Smooth muscle cell (in vitro differentiated cells): ENCODE results near the gene FASN. TPM values are rescaled to one million over a fixed set of nuclear protein-coding genes. Genes with fewer than 3 reads are reported as not detected.

Experiments used
- DNase-seq: peaks from one replicate; lab custom pipeline; 2025; ENCODE audit not compliant: unreplicated experiment; lab: John Stamatoyannopoulos, UW
- H2AFZ ChIP-seq: fragments of 200-600 bp; sonication (generic); 2 replicates; pipeline ENCODE4 v1.6.0; 2016; ENCODE audit warnings: antibody characterized with exemption, low read depth, mild to moderate bottlenecking
- H3F3A ChIP-seq: fragments of 200-600 bp; sonication (generic); 2 replicates; pipeline ENCODE4 v1.6.0; 2017; ENCODE audit warnings: antibody characterized with exemption, low read depth
- H3K27ac ChIP-seq: fragments of 200-600 bp; sonication (generic); 2 replicates; pipeline ENCODE4 v1.5.1; 2016; ENCODE audit warnings: low read depth, mild to moderate bottlenecking
- H3K27me3 ChIP-seq: fragments of 200-600 bp; sonication (generic); 2 replicates; pipeline ENCODE4 v1.6.1; 2016; ENCODE audit warnings: low read depth, mild to moderate bottlenecking
- H3K36me3 ChIP-seq: fragments of 200-600 bp; sonication (generic); 2 replicates; pipeline ENCODE4 v1.5.1; 2016; ENCODE audit warnings: low read depth
- H3K4me1 ChIP-seq: fragments of 200-600 bp; sonication (generic); 2 replicates; pipeline ENCODE4 v1.5.1; 2016; ENCODE audit warnings: low read depth
- H3K4me2 ChIP-seq: fragments of 200-600 bp; sonication (generic); 2 replicates; pipeline ENCODE4 v1.6.0; 2016; ENCODE audit warnings: mild to moderate bottlenecking
- H3K4me3 ChIP-seq: fragments of 200-600 bp; sonication (generic); 2 replicates; pipeline ENCODE4 v1.5.1; 2016; ENCODE audit warnings: mild to moderate bottlenecking
- H3K79me2 ChIP-seq: fragments of 200-600 bp; sonication (generic); 2 replicates; pipeline ENCODE4 v1.6.0; 2016; ENCODE audit warnings: low read depth, mild to moderate bottlenecking
- H3K9ac ChIP-seq: fragments of 200-600 bp; sonication (generic); 2 replicates; pipeline ENCODE4 v1.6.0; 2016; ENCODE audit warnings: low read depth
- H3K9me3 ChIP-seq: fragments of 200-600 bp; sonication (generic); replicated peaks from 2 replicates; pipeline ENCODE4 v1.5.1; 2016; ENCODE audit warnings: low read depth
- H4K20me1 ChIP-seq: fragments of 200-600 bp; sonication (generic); 2 replicates; pipeline ENCODE4 v1.6.0; 2016; ENCODE audit warnings: low read depth
- CTCF ChIP-seq: fragments of 200-600 bp; sonication (generic); IDR thresholded peaks from 2 replicates; pipeline ENCODE4 v1.5.1; 2017; ENCODE audit warnings: borderline replicate concordance, mild to moderate bottlenecking, antibody characterized with exemption; ENCODE audit not compliant: insufficient read depth, poor library complexity, severe bottlenecking
- whole genome bisulfite sequencing: methylation state at CpG from one replicate; pipeline ENCODE4 v1.1.7; 2016; ENCODE audit warnings: low lambda C conversion rate; 5-methylcytosine and 5-hydroxymethylcytosine counted together
- polyA plus RNA-seq: library from polyadenylated mRNA; unstranded; fragments of >200 nt; fragmentation: Nextera tagmentation; extraction: Ambion mirVana; gene quantifications from 2 replicates; pipeline ENCODE4 v1.2.1, GENCODE V29; 2016
- total RNA-seq: library from RNA; depleted of rRNA; stranded (reverse); fragments of >200 nt; gene quantifications from 2 replicates; pipeline ENCODE4 v1.2.3, GENCODE V29; 2014

FASN gene
- total and polyA plus RNA-seq, 2 experiments from 2014 or later: 46.6 to 49.3 TPM

- H3K79me2 ChIP-seq: no peaks in the 10 kb centered on the region
- H3K4me1 ChIP-seq: no peaks in the 10 kb centered on the region
- H4K20me1 ChIP-seq: no peaks in the 10 kb centered on the region
- no peak for TF ChIP-seq CTCF
- no peaks in the 10 kb centered on the region for H3K27me3 ChIP-seq
- H3K9ac ChIP-seq: no peak overlapping the region
- no peak overlapping the region for H3K4me3 ChIP-seq
- 97% methylated on average over 4 of the region's 4 CpGs for WGBS
- no peak for DNase-seq
- no peaks in the 10 kb centered on the region for H3K9me3 ChIP-seq
- no peak overlapping the region for H2AFZ ChIP-seq
- H3K36me3 ChIP-seq: no peaks in the 10 kb centered on the region
- no peaks in the 10 kb centered on the region for H3F3A ChIP-seq
- H3K27ac ChIP-seq: no peak overlapping the region
- H3K4me2 ChIP-seq: no peak overlapping the region
Observed at GRCh38 chr17:82129095-82129494, 31.1 kb upstream of the FASN start.

- Histone ChIP-seq H3K9ac (no peak overlapping the region), H3K27ac (no peak overlapping the region), H3K9me3 (no peaks in the 10 kb centered on the region), H3K27me3 (no peaks in the 10 kb centered on the region), H3K36me3 (no peaks in the 10 kb centered on the region), H3K4me3 (no peak overlapping the region), H2AFZ (no peak overlapping the region), H3K79me2 (no peaks in the 10 kb centered on the region), H3K4me1 (no peaks in the 10 kb centered on the region), H3F3A (no peaks in the 10 kb centered on the region), H3K4me2 (no peak overlapping the region), H4K20me1 (no peaks in the 10 kb centered on the region)
- TF ChIP-seq CTCF: no peak
- WGBS: 88% methylated on average over 15 of the region's 15 CpGs
- no peak for DNase-seq
Observed at GRCh38 chr17:82128287-82128686, 30.3 kb upstream of the FASN start.

- H3K27me3 ChIP-seq: no peaks in the 10 kb centered on the region
- TF ChIP-seq CTCF: no peak
- H4K20me1 ChIP-seq: peaks cover 2% of the 10 kb centered on the region
- H3K27ac ChIP-seq: no peak overlapping the region
- H2AFZ ChIP-seq: no peak overlapping the region
- no peaks in the 10 kb centered on the region for H3K79me2 ChIP-seq
- H3K4me3 ChIP-seq: no peak overlapping the region
- H3F3A ChIP-seq: peaks cover 1% of the 10 kb centered on the region
- no peaks in the 10 kb centered on the region for H3K9me3 ChIP-seq
- no peak overlapping the region for H3K4me2 ChIP-seq
- DNase-seq: no peak
- no peaks in the 10 kb centered on the region for H3K4me1 ChIP-seq
- WGBS: 97% methylated on average over 9 of the region's 9 CpGs
- no peaks in the 10 kb centered on the region for H3K36me3 ChIP-seq
- H3K9ac ChIP-seq: no peak overlapping the region
Observed at GRCh38 chr17:82127704-82128103, 29.7 kb upstream of the FASN start.

- TF ChIP-seq CTCF: no peak
- H3K4me3 ChIP-seq: no peak overlapping the region
- no peaks in the 10 kb centered on the region for H3K9me3 ChIP-seq
- H3K36me3 ChIP-seq: no peaks in the 10 kb centered on the region
- H3K9ac ChIP-seq: no peak overlapping the region
- no peak overlapping the region for H3K27ac ChIP-seq
- peaks cover 5% of the 10 kb centered on the region for H3F3A ChIP-seq
- H2AFZ ChIP-seq: no peak overlapping the region
- no peak for DNase-seq
- WGBS: 87% methylated on average over 11 of the region's 11 CpGs
- H4K20me1 ChIP-seq: peaks cover 6% of the 10 kb centered on the region
- H3K4me2 ChIP-seq: no peak overlapping the region
- no peaks in the 10 kb centered on the region for H3K27me3 ChIP-seq
- no peaks in the 10 kb centered on the region for H3K4me1 ChIP-seq
- H3K79me2 ChIP-seq: no peaks in the 10 kb centered on the region
Observed at GRCh38 chr17:82127315-82127595, 29.2 kb upstream of the FASN start.
